ENCODE data around the gene FTO. TPM values are rescaled to one million over a fixed set of nuclear protein-coding genes. Genes with fewer than 3 reads are reported as not detected.

The FTO gene
- polyA plus RNA-seq, 1 donor from 2014 or later: 80.1 TPM

- no peak for TF ChIP-seq EP300 (conservative IDR thresholded peaks at IDR 0.05; ENCODE audit: poor library complexity, severe bottlenecking)
- no peak for TF ChIP-seq RAD21 (conservative IDR thresholded peaks at IDR 0.05)
- TF ChIP-seq MXI1 (conservative IDR thresholded peaks at IDR 0.05; ENCODE audit: poor library complexity, severe bottlenecking): no peak
- no peak for TF ChIP-seq EZH2 (IDR thresholded peaks at IDR 0.05; ENCODE audit: borderline replicate concordance, insufficient read depth, low read length, poor library complexity, severe bottlenecking)
- TF ChIP-seq, protein P1, sequence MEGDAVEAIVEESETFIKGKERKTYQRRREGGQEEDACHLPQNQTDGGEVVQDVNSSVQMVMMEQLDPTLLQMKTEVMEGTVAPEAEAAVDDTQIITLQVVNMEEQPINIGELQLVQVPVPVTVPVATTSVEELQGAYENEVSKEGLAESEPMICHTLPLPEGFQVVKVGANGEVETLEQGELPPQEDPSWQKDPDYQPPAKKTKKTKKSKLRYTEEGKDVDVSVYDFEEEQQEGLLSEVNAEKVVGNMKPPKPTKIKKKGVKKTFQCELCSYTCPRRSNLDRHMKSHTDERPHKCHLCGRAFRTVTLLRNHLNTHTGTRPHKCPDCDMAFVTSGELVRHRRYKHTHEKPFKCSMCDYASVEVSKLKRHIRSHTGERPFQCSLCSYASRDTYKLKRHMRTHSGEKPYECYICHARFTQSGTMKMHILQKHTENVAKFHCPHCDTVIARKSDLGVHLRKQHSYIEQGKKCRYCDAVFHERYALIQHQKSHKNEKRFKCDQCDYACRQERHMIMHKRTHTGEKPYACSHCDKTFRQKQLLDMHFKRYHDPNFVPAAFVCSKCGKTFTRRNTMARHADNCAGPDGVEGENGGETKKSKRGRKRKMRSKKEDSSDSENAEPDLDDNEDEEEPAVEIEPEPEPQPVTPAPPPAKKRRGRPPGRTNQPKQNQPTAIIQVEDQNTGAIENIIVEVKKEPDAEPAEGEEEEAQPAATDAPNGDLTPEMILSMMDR (IDR thresholded peaks at IDR 0.05; ENCODE audit: poor library complexity, severe bottlenecking): no peak
- no peak for TF ChIP-seq SMC3 (conservative IDR thresholded peaks at IDR 0.05; ENCODE audit: poor library complexity)
- no peak for TF ChIP-seq POLR2AphosphoS5 (IDR thresholded peaks at IDR 0.05)
- TF ChIP-seq, protein P2, sequence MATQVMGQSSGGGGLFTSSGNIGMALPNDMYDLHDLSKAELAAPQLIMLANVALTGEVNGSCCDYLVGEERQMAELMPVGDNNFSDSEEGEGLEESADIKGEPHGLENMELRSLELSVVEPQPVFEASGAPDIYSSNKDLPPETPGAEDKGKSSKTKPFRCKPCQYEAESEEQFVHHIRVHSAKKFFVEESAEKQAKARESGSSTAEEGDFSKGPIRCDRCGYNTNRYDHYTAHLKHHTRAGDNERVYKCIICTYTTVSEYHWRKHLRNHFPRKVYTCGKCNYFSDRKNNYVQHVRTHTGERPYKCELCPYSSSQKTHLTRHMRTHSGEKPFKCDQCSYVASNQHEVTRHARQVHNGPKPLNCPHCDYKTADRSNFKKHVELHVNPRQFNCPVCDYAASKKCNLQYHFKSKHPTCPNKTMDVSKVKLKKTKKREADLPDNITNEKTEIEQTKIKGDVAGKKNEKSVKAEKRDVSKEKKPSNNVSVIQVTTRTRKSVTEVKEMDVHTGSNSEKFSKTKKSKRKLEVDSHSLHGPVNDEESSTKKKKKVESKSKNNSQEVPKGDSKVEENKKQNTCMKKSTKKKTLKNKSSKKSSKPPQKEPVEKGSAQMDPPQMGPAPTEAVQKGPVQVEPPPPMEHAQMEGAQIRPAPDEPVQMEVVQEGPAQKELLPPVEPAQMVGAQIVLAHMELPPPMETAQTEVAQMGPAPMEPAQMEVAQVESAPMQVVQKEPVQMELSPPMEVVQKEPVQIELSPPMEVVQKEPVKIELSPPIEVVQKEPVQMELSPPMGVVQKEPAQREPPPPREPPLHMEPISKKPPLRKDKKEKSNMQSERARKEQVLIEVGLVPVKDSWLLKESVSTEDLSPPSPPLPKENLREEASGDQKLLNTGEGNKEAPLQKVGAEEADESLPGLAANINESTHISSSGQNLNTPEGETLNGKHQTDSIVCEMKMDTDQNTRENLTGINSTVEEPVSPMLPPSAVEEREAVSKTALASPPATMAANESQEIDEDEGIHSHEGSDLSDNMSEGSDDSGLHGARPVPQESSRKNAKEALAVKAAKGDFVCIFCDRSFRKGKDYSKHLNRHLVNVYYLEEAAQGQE (IDR thresholded peaks at IDR 0.05; ENCODE audit: borderline replicate concordance): no peak
- TF ChIP-seq TAF1 (IDR thresholded peaks at IDR 0.05; ENCODE audit: low read depth): no peak
- H3K27ac ChIP-seq (ENCODE audit: low read length): no peak overlapping the region
- H2AFZ ChIP-seq (ENCODE audit: low read depth, low read length): no peak overlapping the region
- H3K9ac ChIP-seq (ENCODE audit: low read length): no peak overlapping the region
- H3K9me3 ChIP-seq (ENCODE audit: low read length): no peaks in the 10 kb centered on the region
- H3K9me2 ChIP-seq (ENCODE audit: insufficient read depth, low read length): no peaks in the 10 kb centered on the region
- H3K36me3 ChIP-seq (ENCODE audit: insufficient read depth, low read length): peaks cover under 1% of the 10 kb centered on the region
- no peak overlapping the region for H3K4me2 ChIP-seq (ENCODE audit: low read length)
- no peaks in the 10 kb centered on the region for H3K27me3 ChIP-seq (ENCODE audit: insufficient read depth, low read depth, low read length)
- H4K20me1 ChIP-seq (ENCODE audit: insufficient read depth): no peaks in the 10 kb centered on the region
- H3K4me3 ChIP-seq (ENCODE audit: low read length): no peak overlapping the region
- no peaks in the 10 kb centered on the region for H3K79me2 ChIP-seq (replicated peaks; ENCODE audit: insufficient read depth, low read length)
- H3F3A ChIP-seq (ENCODE audit: insufficient read depth, low read length, poor library complexity, severe bottlenecking): no peaks in the 10 kb centered on the region
Measured at GRCh38 chr16:53865494-53865863, 161.5 kb downstream of the FTO start.

GRCh38 chr16:53866520-53866919 is 162.6 kb downstream of the FTO start:
- no peak overlapping the region for H3K4me2 ChIP-seq (ENCODE audit: low read length)
- H3K36me3 ChIP-seq (ENCODE audit: insufficient read depth, low read length): no peaks in the 10 kb centered on the region
- H3K9ac ChIP-seq (ENCODE audit: low read length): no peak overlapping the region
- TF ChIP-seq RAD21 (conservative IDR thresholded peaks at IDR 0.05): no peak
- TF ChIP-seq, protein P1 (IDR thresholded peaks at IDR 0.05; ENCODE audit: poor library complexity, severe bottlenecking): no peak
- TF ChIP-seq TAF1 (IDR thresholded peaks at IDR 0.05; ENCODE audit: low read depth): no peak
- TF ChIP-seq, protein P2 (IDR thresholded peaks at IDR 0.05; ENCODE audit: borderline replicate concordance): no peak
- no peak overlapping the region for H2AFZ ChIP-seq (ENCODE audit: low read depth, low read length)
- H3K9me2 ChIP-seq (ENCODE audit: insufficient read depth, low read length): no peaks in the 10 kb centered on the region
- H3K27me3 ChIP-seq (ENCODE audit: insufficient read depth, low read depth, low read length): no peaks in the 10 kb centered on the region
- H3K9me3 ChIP-seq (ENCODE audit: low read length): no peaks in the 10 kb centered on the region
- no peak overlapping the region for H3K4me3 ChIP-seq (ENCODE audit: low read length)
- no peak overlapping the region for H3K27ac ChIP-seq (ENCODE audit: low read length)
- H3K79me2 ChIP-seq (replicated peaks; ENCODE audit: insufficient read depth, low read length): no peaks in the 10 kb centered on the region
- H3F3A ChIP-seq (ENCODE audit: insufficient read depth, low read length, poor library complexity, severe bottlenecking): no peaks in the 10 kb centered on the region
- H4K20me1 ChIP-seq (ENCODE audit: insufficient read depth): no peaks in the 10 kb centered on the region

Measured in neural cell (in vitro differentiated cells).